ENCODE measurements around the gene MPRIP.

- TF ChIP-seq POLR2A (IDR thresholded peaks at IDR 0.05) (no peak), CTCF (IDR thresholded peaks at IDR 0.05) (no peak), POLR2AphosphoS5 (IDR thresholded peaks at IDR 0.05) (no peak)
Observed at GRCh38 chr17:17091276-17091675, 49.0 kb downstream of the MPRIP start.
